HK-2 (cell line): ENCODE results near the gene DHX16.
"Not testable (repeated sequence)": the region's sequence is repeated elsewhere in the genome, so short reads cannot be mapped to it uniquely, and the experiment has no call there.

Source experiments
- DNase-seq: peaks from one replicate; pipeline ENCODE4 v3.0.0-alpha.2; 2018; ENCODE audit not compliant: unreplicated experiment

DHX16 gene

DNA sequence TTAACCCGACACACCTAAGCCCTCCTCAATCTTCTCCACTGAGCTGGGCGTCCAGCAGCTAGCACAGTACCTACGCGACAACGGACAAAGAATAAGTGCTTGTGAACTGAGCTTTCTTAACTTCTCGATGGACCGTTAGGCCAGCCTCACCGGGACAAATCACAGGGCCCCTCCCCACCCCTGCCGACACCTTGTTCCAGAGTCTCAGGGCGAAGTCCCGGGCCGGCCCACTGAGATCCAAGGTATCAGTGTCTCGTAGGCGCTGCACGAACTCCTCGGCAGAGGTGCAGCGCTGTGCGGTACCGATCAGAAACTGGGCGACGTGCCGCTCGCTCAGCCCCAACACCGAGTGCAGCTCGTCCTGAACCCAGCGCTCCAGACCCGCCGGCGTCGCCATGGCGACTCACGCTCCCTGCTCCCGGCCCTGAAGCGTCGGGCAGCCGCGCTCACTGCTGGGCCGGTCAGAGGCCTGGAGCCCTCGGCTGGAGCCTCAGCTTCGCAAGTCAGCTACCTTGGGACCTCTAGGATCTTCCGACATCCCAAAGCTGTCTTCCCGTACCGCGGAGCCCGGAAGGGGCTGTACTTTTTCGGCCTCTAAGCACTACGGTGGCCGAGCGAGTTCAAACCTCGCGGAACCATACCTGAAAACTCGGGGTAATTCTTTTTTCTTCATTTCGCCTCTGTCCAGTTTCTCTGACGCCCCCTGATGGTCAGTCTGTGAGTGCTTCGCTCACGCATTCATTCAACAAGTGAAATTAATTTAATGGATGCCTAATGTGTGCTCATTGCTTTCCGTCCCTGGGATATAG is at the start of gene DHX16:
Gene DHX16 (minus strand): TSS at position 562 of the 809 bp plus-strand sequence. CDS start 165 bp downstream, at position 397.
- DNase-seq, result peak; percentile 96

DNA sequence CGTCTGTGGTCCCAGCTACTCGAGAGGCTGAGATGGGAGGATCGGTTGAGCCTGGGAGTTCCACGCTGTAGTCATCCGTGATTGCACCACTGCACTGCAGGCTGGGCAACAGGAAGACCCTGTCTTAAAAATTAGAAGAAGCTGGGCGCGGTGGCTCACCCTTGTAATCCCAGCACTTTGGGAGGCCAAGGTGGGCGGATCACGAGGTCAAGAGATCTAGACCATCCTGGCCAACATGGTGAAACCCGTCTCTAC is 49.1 kb upstream of the DHX16 start:
- not testable (repeated sequence) for DNase-seq

GRCh38 chr6:30721198-30722024 is 48.6 kb upstream of the DHX16 start:
- DNase-seq, result peak; percentile 90

- peak; percentile 61 for DNase-seq
Measured at GRCh38 chr6:30720738-30721197, 48.0 kb upstream of the DHX16 start.

DNA sequence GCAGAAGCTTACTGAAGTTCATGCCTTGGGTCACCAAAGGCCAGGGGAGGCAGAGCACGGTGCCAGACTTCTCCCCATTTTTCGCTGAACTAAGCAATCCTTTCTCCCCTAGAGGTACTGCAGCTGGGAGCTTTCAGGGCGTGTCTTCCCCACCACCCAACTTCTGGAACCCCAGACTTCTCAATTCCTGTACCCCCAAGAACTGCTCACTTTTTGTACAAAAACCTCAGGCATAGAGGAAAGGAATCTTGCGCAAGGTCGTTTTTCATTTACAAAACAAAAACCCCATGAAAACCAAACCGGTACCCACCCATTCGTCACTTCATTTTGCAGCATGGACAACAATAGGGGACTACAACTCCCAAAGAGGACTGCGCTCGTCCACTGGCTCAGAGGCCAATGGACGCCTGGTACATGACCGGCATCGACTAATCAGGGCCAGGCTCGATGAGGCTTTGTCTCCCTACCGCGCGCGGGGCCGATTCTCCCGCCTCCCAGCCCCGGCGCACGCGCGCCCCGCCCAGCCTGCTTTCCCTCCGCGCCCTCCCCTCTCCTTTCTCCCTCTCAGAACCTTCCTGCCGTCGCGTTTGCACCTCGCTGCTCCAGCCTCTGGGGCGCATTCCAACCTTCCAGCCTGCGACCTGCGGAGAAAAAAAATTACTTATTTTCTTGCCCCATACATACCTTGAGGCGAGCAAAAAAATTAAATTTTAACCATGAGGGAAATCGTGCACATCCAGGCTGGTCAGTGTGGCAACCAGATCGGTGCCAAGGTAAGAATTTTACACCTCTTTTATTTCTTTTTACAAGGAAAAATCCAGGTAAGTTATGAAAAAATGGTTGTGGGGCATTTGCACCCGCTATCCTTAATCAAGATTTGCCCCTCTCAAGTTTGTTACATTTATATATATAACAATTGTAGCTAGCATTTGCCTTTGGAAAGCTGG is 47.3 kb upstream of the DHX16 start, which contains the start of gene TUBB:
Gene TUBB (plus strand): TSS at position 562 of the 947 bp plus-strand sequence. CDS start 155 bp downstream, at position 717.
- peak; percentile 97 for DNase-seq

DNA sequence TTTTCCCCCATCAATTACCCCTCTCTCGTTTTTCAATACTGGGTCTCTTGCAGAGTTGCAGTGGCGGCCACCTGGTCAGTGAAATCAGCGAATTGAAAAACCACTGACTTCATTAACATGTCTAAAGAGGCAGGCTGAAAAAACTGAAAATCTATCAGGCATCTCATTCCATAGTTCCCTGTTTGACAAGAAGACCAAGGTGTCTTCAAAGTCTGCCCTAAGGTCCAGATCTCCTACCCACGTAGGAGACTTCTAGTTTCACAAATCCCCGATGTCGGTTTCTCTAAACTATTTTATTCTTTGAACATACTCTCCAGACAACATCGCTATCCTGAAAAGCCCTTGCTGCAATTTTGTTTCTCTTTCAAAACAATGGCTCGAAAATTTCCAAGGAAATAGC is 46.5 kb upstream of the DHX16 start:
- DNase-seq, result no peak

- DNase-seq, result not testable (repeated sequence)
Measured at GRCh38 chr6:30717845-30718720, 45.3 kb upstream of the DHX16 start.

DNA sequence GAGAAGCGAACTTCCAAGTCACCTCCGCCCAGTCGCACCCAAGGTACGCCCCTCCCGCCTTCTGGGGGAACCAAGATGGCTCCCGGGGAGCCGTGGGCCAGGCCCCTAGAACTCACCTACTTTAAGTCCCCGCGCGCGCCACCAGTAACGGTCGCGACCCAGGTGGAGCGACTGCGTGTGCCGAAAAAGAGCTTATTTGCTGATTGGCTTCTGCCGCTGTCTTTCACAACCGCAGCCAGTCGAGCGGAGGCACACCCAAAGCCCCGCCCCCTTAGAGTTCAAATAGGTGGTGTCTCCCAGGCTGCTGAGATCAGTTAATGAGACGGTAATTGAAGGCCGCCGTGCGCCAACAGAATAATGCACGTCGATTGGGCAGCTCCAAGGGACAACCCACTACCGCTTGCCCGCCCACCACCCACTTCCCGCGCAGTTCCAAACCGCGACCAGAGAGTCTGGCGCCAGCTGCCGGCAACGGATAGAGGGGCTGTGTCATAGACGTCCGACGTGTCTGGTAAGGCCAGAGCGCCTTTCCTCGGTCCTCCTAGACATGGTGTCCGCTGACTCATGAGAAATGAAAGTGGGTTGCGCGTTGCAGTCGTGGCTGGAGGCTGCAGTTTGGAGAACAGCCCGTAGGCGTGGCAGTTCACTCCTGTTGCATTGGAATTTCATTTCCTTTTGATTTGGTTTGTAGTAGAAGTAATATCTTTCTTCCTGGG is 44.5 kb upstream of the DHX16 start, which contains the start of gene MDC1:
Gene MDC1 (minus strand): TSS at position 153 of the 716 bp plus-strand sequence. CDS start 2,106 bp downstream, outside the sequence.
- DNase-seq, result peak; percentile 100

GRCh38 chr6:30716879-30717128 is 44.0 kb upstream of the DHX16 start:
- DNase-seq, result no peak

DNA sequence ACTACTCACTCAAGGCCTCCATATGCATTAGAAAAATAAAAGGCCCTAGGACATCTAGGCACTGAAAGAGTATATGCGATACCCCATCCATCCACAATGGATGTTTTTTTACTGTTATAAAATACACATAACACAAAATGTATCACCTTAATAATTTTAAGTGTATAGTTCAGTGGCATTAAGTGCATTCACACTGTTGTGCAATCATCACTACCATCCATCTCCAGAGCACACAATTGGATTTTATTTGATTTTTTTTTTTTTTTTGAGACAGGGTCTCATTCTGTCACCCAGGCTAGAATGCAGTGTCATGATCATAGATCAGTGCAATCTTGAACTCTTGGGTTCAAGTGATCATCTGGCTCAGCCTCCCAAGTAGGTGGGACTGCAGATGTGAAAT is 41.5 kb upstream of the DHX16 start:
- no peak for DNase-seq

- DNase-seq, result no peak
Measured at GRCh38 chr6:30712441-30712945, 39.7 kb upstream of the DHX16 start.

GRCh38 chr6:30711758-30712380 is 39.1 kb upstream of the DHX16 start:
- no peak for DNase-seq

DNA sequence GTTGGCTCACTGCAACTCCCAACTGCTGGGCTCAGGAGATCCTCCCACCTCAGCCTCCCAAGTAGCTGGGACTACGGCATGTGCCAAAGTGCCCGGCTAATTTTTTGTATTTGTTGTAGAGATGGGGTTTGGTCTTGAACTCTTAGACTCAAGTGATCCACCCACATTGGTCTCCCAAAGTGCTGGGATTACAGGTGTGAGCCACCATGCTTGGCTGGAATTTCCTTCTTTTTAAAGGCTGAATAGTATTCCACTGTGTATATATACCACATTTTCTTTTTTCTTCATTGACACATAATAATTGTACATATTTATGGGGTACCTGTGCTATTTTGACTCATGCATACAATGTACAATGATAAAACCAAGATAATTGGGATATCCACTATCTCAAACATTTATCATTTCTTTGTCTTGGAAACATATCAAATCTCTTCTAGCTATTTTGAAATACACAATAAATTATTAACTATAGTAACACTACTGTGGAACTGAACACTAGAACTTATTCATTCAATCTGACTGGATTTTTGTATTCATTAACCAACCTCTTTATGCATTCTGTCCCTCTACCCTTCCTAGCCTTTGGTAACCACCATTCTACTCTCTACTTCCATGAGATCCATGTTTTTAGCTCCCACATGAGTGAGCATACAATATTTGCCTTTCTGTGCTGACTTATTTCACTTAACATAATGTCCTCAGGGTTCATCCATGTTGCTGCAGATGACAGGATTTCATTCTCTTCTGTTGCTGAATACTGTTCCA is 36.5 kb upstream of the DHX16 start:
- no peak for DNase-seq

GRCh38 chr6:30707281-30707850 is 34.6 kb upstream of the DHX16 start:
- DNase-seq, result no peak

DNA sequence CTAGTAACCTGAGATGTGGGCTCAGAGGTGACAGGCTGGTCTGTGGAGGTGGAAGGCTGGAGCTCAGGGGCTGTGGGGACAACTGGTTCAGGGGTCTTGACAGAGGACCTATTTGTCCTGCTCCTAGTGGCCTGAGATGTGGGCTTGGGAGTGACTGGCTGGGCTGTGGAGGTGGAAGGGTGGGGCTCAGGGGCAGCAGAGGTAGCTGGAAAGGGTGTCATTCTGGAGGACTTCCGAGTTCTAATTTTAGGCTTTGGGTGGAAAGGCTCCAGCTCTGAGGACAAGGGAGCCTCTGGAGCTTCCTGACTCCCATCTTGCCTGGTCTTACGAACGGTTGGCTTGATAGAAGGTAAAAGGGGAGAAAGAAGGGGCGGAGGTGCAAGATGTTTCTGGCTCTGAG is 32.8 kb upstream of the DHX16 start:
- DNase-seq, result no peak

- no peak for DNase-seq
Measured at GRCh38 chr6:30703821-30704220, 31.0 kb upstream of the DHX16 start.

GRCh38 chr6:30703011-30703410 is 30.2 kb upstream of the DHX16 start:
- DNase-seq, result no peak

- DNase-seq, result no peak
Measured at GRCh38 chr6:30700340-30700739, 27.5 kb upstream of the DHX16 start.
